Superior temporal gyrus (tissue), 1 donor: Measurements from ENCODE around the gene LIN28B.
"Not testable (repeated sequence)": the region's sequence is repeated elsewhere in the genome, so short reads cannot be mapped to it uniquely, and the experiment has no call there.

Experiments
- DNase-seq: peaks from one replicate; pipeline ENCODE4 v3.0.0-alpha.2; 2016; ENCODE audit errors: extremely low spot score

The LIN28B gene

GRCh38 chr6:105066836-105067235 is 109.9 kb downstream of the LIN28B start:
- DNase-seq: no peak

GRCh38 chr6:105067329-105067728 is 110.4 kb downstream of the LIN28B start:
- no peak for DNase-seq

- DNase-seq: no peak
Measured at GRCh38 chr6:105068407-105068806, 111.5 kb downstream of the LIN28B start.

- no peak for DNase-seq
Measured at GRCh38 chr6:105069821-105070445, 113.0 kb downstream of the LIN28B start.

GRCh38 chr6:105072798-105073199 is 115.9 kb downstream of the LIN28B start:
- DNase-seq: no peak

GRCh38 chr6:105075210-105075609 is 118.3 kb downstream of the LIN28B start:
- no peak for DNase-seq

GRCh38 chr6:105076418-105076817 is 119.5 kb downstream of the LIN28B start:
- not testable (repeated sequence) for DNase-seq

- peak; percentile 89 for DNase-seq
Measured at GRCh38 chr6:105077596-105078385, 120.9 kb downstream of the LIN28B start.

GRCh38 chr6:105078386-105078708 is 121.4 kb downstream of the LIN28B start:
- no peak for DNase-seq

GRCh38 chr6:105080279-105080678 is 123.4 kb downstream of the LIN28B start:
- DNase-seq: no peak

- DNase-seq: not testable (repeated sequence)
Measured at GRCh38 chr6:105081662-105082061, 124.8 kb downstream of the LIN28B start.

- peak; percentile 88 for DNase-seq
Measured at GRCh38 chr6:105087571-105088211, 130.8 kb downstream of the LIN28B start.

- DNase-seq: no peak
Measured at GRCh38 chr6:105091140-105091829, 134.4 kb downstream of the LIN28B start.

GRCh38 chr6:105094133-105094640 is 137.3 kb downstream of the LIN28B start:
- DNase-seq: no peak

GRCh38 chr6:105095139-105095538 is 138.2 kb downstream of the LIN28B start:
- no peak for DNase-seq

- no peak for DNase-seq
Measured at GRCh38 chr6:105097288-105097687, 140.4 kb downstream of the LIN28B start.

GRCh38 chr6:105099371-105099770 is 142.5 kb downstream of the LIN28B start:
- DNase-seq: peak; percentile 75

- DNase-seq: no peak
Measured at GRCh38 chr6:105102186-105102585, 145.3 kb downstream of the LIN28B start.

- no peak for DNase-seq
Measured at GRCh38 chr6:105105094-105105493, 148.2 kb downstream of the LIN28B start.

- no peak for DNase-seq
Measured at GRCh38 chr6:105106260-105106659, 149.4 kb downstream of the LIN28B start.

- DNase-seq: no peak
Measured at GRCh38 chr6:105107207-105107606, 150.3 kb downstream of the LIN28B start.

GRCh38 chr6:105108631-105109262 is 151.8 kb downstream of the LIN28B start:
- DNase-seq: no peak
